Activated T-cell treated with anti-CD3 and anti-CD28 coated beads, Interleukin-2, amount 50 U/mL, for 4 hours (primary cell): ENCODE results near the gene TMEM184B. TPM values are rescaled to one million over a fixed set of nuclear protein-coding genes. Genes with fewer than 3 reads are reported as not detected.

ENCODE experiments used
- ATAC-seq, 2 donors: fragments of 200-7000 bp; cut with Tn5 transposase; one replicate each; pipeline ENCODE4 v1.10.0; 2021
- DNase-seq: peaks from one replicate; pipeline ENCODE4 v3.0.0-alpha.2; 2020
- H3K27me3 Mint-ChIP-seq: one replicate; pipeline ENCODE4 v1.8.0; 2021; ENCODE audit warnings: low read depth, mixed read lengths
- H3K36me3 Mint-ChIP-seq: one replicate; pipeline ENCODE4 v1.8.0; 2022; ENCODE audit warnings: mixed read lengths; ENCODE audit not compliant: insufficient read depth
- H3K4me1 Mint-ChIP-seq: one replicate; pipeline ENCODE4 v1.8.0; 2021; ENCODE audit warnings: low read depth, mixed read lengths
- H3K4me3 Mint-ChIP-seq: one replicate; pipeline ENCODE4 v1.8.0; 2021; ENCODE audit warnings: mild to moderate bottlenecking, moderate library complexity, mixed read lengths
- H3K9me3 Mint-ChIP-seq: one replicate; pipeline ENCODE4 v1.8.0; 2021; ENCODE audit warnings: mixed read lengths
- total RNA-seq, 3 donors: library from RNA; stranded (reverse); gene quantifications; one replicate each; pipeline ENCODE4 v1.2.1, GENCODE V29; 2021

The TMEM184B gene
- total RNA-seq, 3 donors from 2014 or later = 26.5 to 33.5 (median 27.8) TPM

GRCh38 chr22:38298312-38299005 is 25.6 kb upstream of the TMEM184B start:
- H3K27me3 Mint-ChIP-seq = no peaks in the 10 kb centered on the region
- DNase-seq (peak; percentile 40), ATAC-seq (peak; percentile 69 to 76)
- no peaks in the 10 kb centered on the region for H3K9me3 Mint-ChIP-seq
- H3K4me3 Mint-ChIP-seq = no peak overlapping the region
- no peaks in the 10 kb centered on the region for H3K4me1 Mint-ChIP-seq
- H3K36me3 Mint-ChIP-seq = peaks cover 22% of the 10 kb centered on the region

GRCh38 chr22:38296372-38296771 is 23.6 kb upstream of the TMEM184B start:
- no peak overlapping the region for H3K4me3 Mint-ChIP-seq

GRCh38 chr22:38295863-38296262 is 23.1 kb upstream of the TMEM184B start:
- Mint-ChIP-seq H3K4me1 (no peaks in the 10 kb centered on the region), H3K4me3 (no peak overlapping the region), H3K36me3 (peaks cover 15% of the 10 kb centered on the region), H3K27me3 (no peaks in the 10 kb centered on the region), H3K9me3 (no peaks in the 10 kb centered on the region)
- ATAC-seq (no peak), DNase-seq (no peak)

More at GRCh38 chr22:38296372-38296771, 23.6 kb upstream of the TMEM184B start:
- H3K27me3 Mint-ChIP-seq = no peaks in the 10 kb centered on the region
- peaks cover 18% of the 10 kb centered on the region for H3K36me3 Mint-ChIP-seq
- DNase-seq (no peak), ATAC-seq (no peak)
- H3K4me1 Mint-ChIP-seq = no peaks in the 10 kb centered on the region
- H3K9me3 Mint-ChIP-seq = no peaks in the 10 kb centered on the region

GRCh38 chr22:38295339-38295738 is 22.5 kb upstream of the TMEM184B start:
- Mint-ChIP-seq H3K9me3 (no peaks in the 10 kb centered on the region), H3K4me1 (no peaks in the 10 kb centered on the region), H3K4me3 (no peak overlapping the region), H3K27me3 (no peaks in the 10 kb centered on the region), H3K36me3 (peaks cover 12% of the 10 kb centered on the region)
- DNase-seq (no peak), ATAC-seq (no peak)

GRCh38 chr22:38294193-38294592 is 21.4 kb upstream of the TMEM184B start:
- ATAC-seq (no peak), DNase-seq (no peak)
- no peaks in the 10 kb centered on the region for H3K9me3 Mint-ChIP-seq
- H3K4me3 Mint-ChIP-seq = no peak overlapping the region
- H3K27me3 Mint-ChIP-seq = no peaks in the 10 kb centered on the region
- no peaks in the 10 kb centered on the region for H3K4me1 Mint-ChIP-seq
- peaks cover 9% of the 10 kb centered on the region for H3K36me3 Mint-ChIP-seq

GRCh38 chr22:38292694-38293093 is 19.9 kb upstream of the TMEM184B start:
- H3K9me3 Mint-ChIP-seq = no peaks in the 10 kb centered on the region
- DNase-seq (no peak), ATAC-seq (no peak)
- H3K27me3 Mint-ChIP-seq = no peaks in the 10 kb centered on the region
- H3K4me1 Mint-ChIP-seq = no peaks in the 10 kb centered on the region
- no peak overlapping the region for H3K4me3 Mint-ChIP-seq
- peaks cover 7% of the 10 kb centered on the region for H3K36me3 Mint-ChIP-seq

GRCh38 chr22:38291201-38291777 is 18.5 kb upstream of the TMEM184B start:
- no peak for ATAC-seq
- peaks cover 7% of the 10 kb centered on the region for H3K36me3 Mint-ChIP-seq
- H3K9me3 Mint-ChIP-seq = no peaks in the 10 kb centered on the region
- no peak for DNase-seq
- H3K4me3 Mint-ChIP-seq = no peak overlapping the region
- no peaks in the 10 kb centered on the region for H3K4me1 Mint-ChIP-seq
- H3K27me3 Mint-ChIP-seq = no peaks in the 10 kb centered on the region

- Mint-ChIP-seq H3K36me3 (peaks cover 7% of the 10 kb centered on the region), H3K4me1 (no peaks in the 10 kb centered on the region), H3K4me3 (no peak overlapping the region), H3K27me3 (no peaks in the 10 kb centered on the region), H3K9me3 (no peaks in the 10 kb centered on the region)
- ATAC-seq (no peak), DNase-seq (no peak)
Observed at GRCh38 chr22:38290347-38290746, 17.5 kb upstream of the TMEM184B start.

GRCh38 chr22:38289583-38290082 is 16.8 kb upstream of the TMEM184B start:
- no peaks in the 10 kb centered on the region for H3K4me1 Mint-ChIP-seq
- peaks cover 7% of the 10 kb centered on the region for H3K36me3 Mint-ChIP-seq
- ATAC-seq = no peak
- DNase-seq = no peak
- no peaks in the 10 kb centered on the region for H3K9me3 Mint-ChIP-seq
- no peaks in the 10 kb centered on the region for H3K27me3 Mint-ChIP-seq
- no peak overlapping the region for H3K4me3 Mint-ChIP-seq

- Mint-ChIP-seq H3K4me3 (no peak overlapping the region), H3K9me3 (no peaks in the 10 kb centered on the region), H3K36me3 (peaks cover 3% of the 10 kb centered on the region), H3K4me1 (no peaks in the 10 kb centered on the region), H3K27me3 (no peaks in the 10 kb centered on the region)
- DNase-seq (no peak), ATAC-seq (no peak)
Observed at GRCh38 chr22:38286915-38287669, 14.3 kb upstream of the TMEM184B start.

- no peaks in the 10 kb centered on the region for H3K9me3 Mint-ChIP-seq
- H3K4me3 Mint-ChIP-seq = no peak overlapping the region
- DNase-seq (no peak), ATAC-seq (no peak)
- no peaks in the 10 kb centered on the region for H3K27me3 Mint-ChIP-seq
- peaks cover 3% of the 10 kb centered on the region for H3K36me3 Mint-ChIP-seq
- H3K4me1 Mint-ChIP-seq = no peaks in the 10 kb centered on the region
Observed at GRCh38 chr22:38285018-38285417, 12.2 kb upstream of the TMEM184B start.

GRCh38 chr22:38284042-38284402 is 11.2 kb upstream of the TMEM184B start:
- ATAC-seq (no peak), DNase-seq (no peak)
- H3K9me3 Mint-ChIP-seq = no peaks in the 10 kb centered on the region
- H3K4me1 Mint-ChIP-seq = no peaks in the 10 kb centered on the region
- H3K4me3 Mint-ChIP-seq = no peak overlapping the region
- H3K36me3 Mint-ChIP-seq = peaks cover 3% of the 10 kb centered on the region
- H3K27me3 Mint-ChIP-seq = no peaks in the 10 kb centered on the region

GRCh38 chr22:38282397-38282796 is 9.6 kb upstream of the TMEM184B start:
- H3K4me3 Mint-ChIP-seq = no peak overlapping the region
- DNase-seq (no peak), ATAC-seq (no peak)
- no peaks in the 10 kb centered on the region for H3K36me3 Mint-ChIP-seq
- H3K4me1 Mint-ChIP-seq = no peaks in the 10 kb centered on the region
- H3K27me3 Mint-ChIP-seq = no peaks in the 10 kb centered on the region
- no peaks in the 10 kb centered on the region for H3K9me3 Mint-ChIP-seq

- no peaks in the 10 kb centered on the region for H3K9me3 Mint-ChIP-seq
- H3K27me3 Mint-ChIP-seq = no peaks in the 10 kb centered on the region
- no peaks in the 10 kb centered on the region for H3K36me3 Mint-ChIP-seq
- ATAC-seq (no peak), DNase-seq (no peak)
- peaks cover 17% of the 10 kb centered on the region for H3K4me1 Mint-ChIP-seq
- H3K4me3 Mint-ChIP-seq = no peak overlapping the region
Observed at GRCh38 chr22:38276166-38276565, 3.4 kb upstream of the TMEM184B start.
